HepG2 (cell line): ENCODE data around the gene CENPE. TPM values are rescaled to one million over a fixed set of nuclear protein-coding genes. Genes with fewer than 3 reads are reported as not detected.

Experiments used
- CEBPB ChIP-seq: IDR thresholded peaks from 2 replicates; pipeline ENCODE4 v1.6.1; 2011; ENCODE audit warnings: low read depth, low read length, improper control_type of control experiment, borderline replicate concordance
- CSRNP1 ChIP-seq: sonication (generic); formaldehyde crosslinking; IDR thresholded peaks from 2 replicates; pipeline ENCODE4 v1.8.1; 2023; ENCODE audit warnings: mild to moderate bottlenecking, missing genetic modification reagents
- EHMT2 ChIP-seq: fragments of 200-600 bp; sonication (generic); IDR thresholded peaks from 2 replicates; pipeline ENCODE4 v1.7.0; 2017; ENCODE audit warnings: antibody characterized with exemption, low read depth, low read length, borderline replicate concordance
- ELF1 ChIP-seq: sonication (generic); formaldehyde crosslinking; IDR thresholded peaks from 2 replicates; pipeline ENCODE4 v1.4.0; 2020; ENCODE audit warnings: missing genetic modification reagents
- ESRRA ChIP-seq: sonication (generic); formaldehyde crosslinking; IDR thresholded peaks from 2 replicates; pipeline ENCODE4 v1.5.1; 2020; ENCODE audit warnings: mild to moderate bottlenecking, low read depth, missing genetic modification reagents
- FOXA3 ChIP-seq: IDR thresholded peaks from 2 replicates; pipeline ENCODE4 v1.6.1; 2016; ENCODE audit warnings: missing genetic modification reagents, missing compliant biosample characterization
- KMT2B ChIP-seq: IDR thresholded peaks from 2 replicates; pipeline ENCODE4 v1.6.1; 2016; ENCODE audit warnings: missing genetic modification reagents, missing compliant biosample characterization
- MED1 ChIP-seq: sonication (generic); formaldehyde crosslinking; IDR thresholded peaks from 2 replicates; pipeline ENCODE4 v1.4.0; 2020; ENCODE audit warnings: missing genetic modification reagents
- POLR2A ChIP-seq, 2 experiments: IDR thresholded peaks; 2 replicates each; pipeline ENCODE4 v1.6.1; 2011; ENCODE audit warnings: low read depth in 2 of 2, low read length in 2 of 2, mild to moderate bottlenecking in 1 of 2, moderate library complexity in 1 of 2; ENCODE audit not compliant: insufficient read depth in 1 of 2
- PRDM4 ChIP-seq: sonication (generic); formaldehyde crosslinking; IDR thresholded peaks from 2 replicates; pipeline ENCODE4 v1.9.0; 2021; ENCODE audit warnings: missing genetic modification reagents, borderline replicate concordance
- RBFOX2 ChIP-seq: fragments of 200-400 bp; formaldehyde crosslinking; IDR thresholded peaks from 2 replicates; pipeline ENCODE4 v1.6.1; 2017; ENCODE audit warnings: low read depth, mild to moderate bottlenecking, low read length
- REPIN1 ChIP-seq: sonication (generic); formaldehyde crosslinking; IDR thresholded peaks from 2 replicates; pipeline ENCODE4 v1.8.0; 2022; ENCODE audit warnings: missing genetic modification reagents, low read depth, mild to moderate bottlenecking, borderline replicate concordance
- RNF219 ChIP-seq: sonication (generic); formaldehyde crosslinking; IDR thresholded peaks from 2 replicates; pipeline ENCODE4 v1.5.0; 2020; ENCODE audit warnings: mild to moderate bottlenecking, missing genetic modification reagents
- SAP130 ChIP-seq: IDR thresholded peaks from 2 replicates; pipeline ENCODE4 v1.6.1; 2016; ENCODE audit warnings: low read depth
- TAF1 ChIP-seq: sonication (generic); formaldehyde crosslinking; IDR thresholded peaks from 2 replicates; pipeline ENCODE4 v1.4.0; 2020; ENCODE audit warnings: missing genetic modification reagents
- THAP11 ChIP-seq: IDR thresholded peaks from 2 replicates; pipeline ENCODE4 v1.6.1; 2016; ENCODE audit warnings: missing biosample characterization, missing genetic modification reagents
- ZBTB42 ChIP-seq: sonication (generic); formaldehyde crosslinking; IDR thresholded peaks from 2 replicates; pipeline ENCODE4 v1.5.0; 2020; ENCODE audit warnings: mild to moderate bottlenecking, missing genetic modification reagents
- ZBTB7B ChIP-seq: sonication (generic); formaldehyde crosslinking; IDR thresholded peaks from 2 replicates; pipeline ENCODE4 v1.4.0; 2020; ENCODE audit warnings: missing genetic modification reagents
- ZNF12 ChIP-seq: sonication (generic); formaldehyde crosslinking; IDR thresholded peaks from 2 replicates; pipeline ENCODE4 v1.5.0; 2020; ENCODE audit warnings: missing genetic modification reagents
- ZNF232 ChIP-seq: sonication (generic); formaldehyde crosslinking; IDR thresholded peaks from 2 replicates; pipeline ENCODE4 v1.4.0; 2020; ENCODE audit warnings: missing genetic modification reagents, borderline replicate concordance
- ZNF256 ChIP-seq: sonication (generic); formaldehyde crosslinking; conservative IDR thresholded peaks from 2 replicates; pipeline ENCODE4 v1.4.0; 2020; ENCODE audit warnings: missing genetic modification reagents
- ZNF354B ChIP-seq: sonication (generic); formaldehyde crosslinking; IDR thresholded peaks from 2 replicates; pipeline ENCODE4 v1.8.0; 2022; ENCODE audit warnings: mild to moderate bottlenecking, missing genetic modification reagents
- ZNF619 ChIP-seq: sonication (generic); formaldehyde crosslinking; IDR thresholded peaks from 2 replicates; pipeline ENCODE4 v1.4.0; 2020; ENCODE audit warnings: mild to moderate bottlenecking, missing genetic modification reagents
- ZNF792 ChIP-seq: IDR thresholded peaks from 2 replicates; pipeline ENCODE4 v1.6.1; 2016
- ZNF850 ChIP-seq: sonication (generic); formaldehyde crosslinking; conservative IDR thresholded peaks from 2 replicates; pipeline ENCODE4 v1.9.0; 2021; ENCODE audit warnings: mild to moderate bottlenecking, missing genetic modification reagents
- polyA plus RNA-seq, 8 experiments: library from polyadenylated mRNA; depleted of rRNA in 3 of 8; stranded (reverse) in 7 of 8; unstranded in 1 of 8; fragments of >200 nt; fragmentation: Illumina TruSeq in 4 of 8; extraction: Trizol in 4 of 8; gene quantifications; 2 replicates each; pipeline versions ENCODE4 v1.2.1 to v1.2.3, GENCODE V29; 2011 to 2016; ENCODE audit warnings: low read depth in 4 of 8, missing spikeins in 1 of 8, mixed read lengths in 1 of 8; ENCODE audit not compliant: insufficient read depth in 1 of 8
- total RNA-seq, 5 experiments: library from RNA; depleted of rRNA; stranded (reverse); fragments of >200 nt; fragmentation: Illumina TruSeq; extraction: Trizol; gene quantifications; 2 replicates each; pipeline ENCODE4 v1.2.3, GENCODE V29; 2016; ENCODE audit warnings: low read depth in 1 of 5

Gene CENPE
- total and polyA plus RNA-seq, 2 of the 13 experiments (the other 11 are each of a cell fraction or from before 2014, with no cell fraction given) = 2.1 to 19.8 TPM

- TF ChIP-seq ZNF232 (CRISPR knock-in tag) = no peak
- peak; percentile 37; the same call in 1 of the 2 replicates for TF ChIP-seq KMT2B (CRISPR knock-in tag)
- TF ChIP-seq EHMT2 = no peak
- peak; percentile 67; the same call in 1 of the 2 replicates for TF ChIP-seq RBFOX2
- TF ChIP-seq FOXA3 (CRISPR knock-in tag) = no peak
- no peak for TF ChIP-seq PRDM4 (CRISPR knock-in tag)
- no peak for TF ChIP-seq REPIN1 (CRISPR knock-in tag)
- no peak for TF ChIP-seq CEBPB
- TF ChIP-seq MED1 (CRISPR knock-in tag) = peak; percentile 10; the same call in 1 of the 2 replicates
- no peak for TF ChIP-seq ZNF792 (CRISPR knock-in tag)
- TF ChIP-seq RNF219 (CRISPR knock-in tag) = no peak
- no peak; the same call in 1 of the 2 replicates for TF ChIP-seq ESRRA (CRISPR knock-in tag)
- no peak for TF ChIP-seq ZBTB42 (CRISPR knock-in tag)
- TF ChIP-seq SAP130 (CRISPR knock-in tag) = peak; percentile 51; the same call in 1 of the 2 replicates
- TF ChIP-seq THAP11 (CRISPR knock-in tag) = peak; percentile 10; the same call in 1 of the 2 replicates
- no peak; the same call in 1 of the 2 replicates for TF ChIP-seq ELF1 (CRISPR knock-in tag)
- TF ChIP-seq ZNF12 (CRISPR knock-in tag) = no peak
- no peak; a peak in 1 of 4 replicates for TF ChIP-seq POLR2A (IDR thresholded peaks at IDR 0.05; ENCODE audit: insufficient read depth in 1 of 2, low read depth in 2 of 2, low read length in 2 of 2)
- TF ChIP-seq ZNF354B = no peak
- TF ChIP-seq ZNF850 = no peak
- TF ChIP-seq ZNF256 (CRISPR knock-in tag) = no peak
- no peak for TF ChIP-seq ZNF619 (CRISPR knock-in tag)
- no peak for TF ChIP-seq CSRNP1 (CRISPR knock-in tag)
- peak; percentile 44; the same call in 1 of the 2 replicates for TF ChIP-seq TAF1 (CRISPR knock-in tag)
- no peak; the same call in 1 of the 2 replicates for TF ChIP-seq ZBTB7B (CRISPR knock-in tag)
Measured at GRCh38 chr4:103076747-103077347, 121.3 kb downstream of the CENPE start, which contains the start of gene SLC9B2 (continued).
